SH-SY5Y (cell line): ENCODE data around the gene AK6.

ENCODE experiments used
- GATA2 ChIP-seq: IDR thresholded peaks from 2 replicates; pipeline ENCODE4 v1.6.1; 2011; ENCODE audit warnings: mild to moderate bottlenecking, low read depth, low read length
- GATA3 ChIP-seq: IDR thresholded peaks from 2 replicates; pipeline ENCODE4 v1.6.1; 2011; ENCODE audit warnings: low read depth, mild to moderate bottlenecking, low read length, moderate library complexity

- TF ChIP-seq GATA2: no peak
- TF ChIP-seq GATA3: no peak
Measured at GRCh38 chr5:69343083-69343482, 26.2 kb downstream of the AK6 start.
